Activated CD4-positive, alpha-beta T cell treated with anti-CD3 and anti-CD28 coated beads for 36 hours (primary cell): Measurements from ENCODE around the gene CWH43. TPM values are rescaled to one million over a fixed set of nuclear protein-coding genes. Genes with fewer than 3 reads are reported as not detected.
"Not testable (repeated sequence)": the region's sequence is repeated elsewhere in the genome, so short reads cannot be mapped to it uniquely, and the experiment has no call there.

ENCODE experiments used
- ATAC-seq: fragments of 200-7000 bp; cut with Tn5 transposase; one replicate; pipeline ENCODE4 v1.10.0; 2021; ENCODE audit warnings: mild to moderate bottlenecking, moderate library complexity
- CTCF ChIA-PET: fragments of 350-600 bp; sonication (Branson Sonifier 250); formaldehyde crosslinking; loops from one replicate; lab custom pipeline; 2021; ENCODE audit warnings: antibody characterized with exemption; lab: Charles Lee
- POLR2A ChIA-PET: fragments of 350-600 bp; sonication (Branson Sonifier 250); formaldehyde crosslinking; loops from one replicate; lab custom pipeline; 2021; ENCODE audit warnings: antibody characterized with exemption, inconsistent platforms; lab: Charles Lee
- DNase-seq: peaks from one replicate; pipeline ENCODE4 v3.0.0-alpha.2; 2020
- H3K27ac Mint-ChIP-seq: one replicate; pipeline ENCODE4 v1.8.0; 2021; ENCODE audit warnings: mixed read lengths
- H3K27me3 Mint-ChIP-seq: one replicate; pipeline ENCODE4 v1.8.0; 2021; ENCODE audit warnings: mixed read lengths
- H3K36me3 Mint-ChIP-seq: one replicate; pipeline ENCODE4 v1.8.0; 2021; ENCODE audit warnings: low read depth, mixed read lengths
- H3K4me1 Mint-ChIP-seq: one replicate; pipeline ENCODE4 v1.8.0; 2021; ENCODE audit warnings: mixed read lengths
- H3K4me3 Mint-ChIP-seq: one replicate; pipeline ENCODE4 v1.8.0; 2021; ENCODE audit warnings: mild to moderate bottlenecking, moderate library complexity, mixed read lengths
- H3K9me3 Mint-ChIP-seq: one replicate; pipeline ENCODE4 v1.8.0; 2021; ENCODE audit warnings: low read depth, mixed read lengths
- intact Hi-C, 2 experiments: fragments of 100-400 bp; cut with DNase I in 1 of 2; cut with micrococcal nuclease in 1 of 2; formaldehyde crosslinking; loops; one replicate each; pipeline versions ENCODE4 v1.14.2 to v1.15.1; 2022 to 2024; cut with DNase I, micrococcal nuclease
- total RNA-seq, 2 experiments: library from RNA; stranded (reverse); gene quantifications; one replicate each; pipeline ENCODE4 v1.2.3, GENCODE V29; 2021

Gene CWH43
- total RNA-seq, 2 experiments from 2014 or later = not detected

DNA sequence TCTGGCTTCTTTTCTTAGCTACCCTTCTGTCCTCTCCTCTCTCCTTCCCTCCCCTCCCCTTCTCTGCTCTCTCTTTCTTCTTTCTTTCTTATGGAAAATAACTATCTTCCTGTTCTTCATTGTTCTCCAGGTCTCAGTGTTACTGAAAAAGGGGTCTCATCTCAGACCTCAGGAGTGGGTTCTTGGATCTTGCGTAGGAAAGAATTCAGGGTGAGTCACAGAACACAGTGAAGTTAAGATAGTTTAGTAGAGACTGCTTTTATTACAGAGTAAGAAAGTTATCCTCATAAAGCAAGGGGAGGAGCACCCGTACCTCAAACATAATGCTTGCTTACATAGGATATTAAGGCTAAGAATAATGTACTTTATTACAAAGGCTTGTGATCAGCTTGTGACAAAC lies 31.8 kb upstream of the CWH43 start:
- ChIA-PET CTCF (no interaction called here), POLR2A (interaction anchor here (0.7 kb wide), 1 partner anchor 66 kb away, joined by 7 read pairs; no protein-coding TSS in a partner anchor)
- H3K36me3 Mint-ChIP-seq = no peaks in the 10 kb centered on the region
- H3K27ac Mint-ChIP-seq = no peak overlapping the region
- H3K9me3 Mint-ChIP-seq = peaks cover 3% of the 10 kb centered on the region
- intact Hi-C loops = no loop called here
- no peaks in the 10 kb centered on the region for H3K27me3 Mint-ChIP-seq
- ATAC-seq (no peak), DNase-seq (no peak)
- H3K4me3 Mint-ChIP-seq = no peak overlapping the region
- peaks cover 4% of the 10 kb centered on the region for H3K4me1 Mint-ChIP-seq

- DNase-seq, H3K27me3 Mint-ChIP-seq, H3K27ac Mint-ChIP-seq, H3K4me3 Mint-ChIP-seq, ATAC-seq, H3K36me3 Mint-ChIP-seq, H3K4me1 Mint-ChIP-seq, intact Hi-C loops, H3K9me3 Mint-ChIP-seq, POLR2A ChIA-PET: not testable (repeated sequence)
- CTCF ChIA-PET = interaction anchor here (1.2 to 2.5 kb wide), 3 partner anchors 13 to 379 kb away, joined by 3 to 8 read pairs (median 6); no protein-coding TSS in a partner anchor
These were observed 28.7 kb upstream of the CWH43 start for GRCh38 chr4:48957366-48957765.

GRCh38 chr4:48958582-48958981 lies 27.5 kb upstream of the CWH43 start:
- Mint-ChIP-seq H3K4me1 (peaks cover 4% of the 10 kb centered on the region), H3K36me3 (no peaks in the 10 kb centered on the region), H3K27me3 (no peaks in the 10 kb centered on the region), H3K9me3 (no peaks in the 10 kb centered on the region), H3K4me3 (no peak overlapping the region), H3K27ac (no peak overlapping the region)
- DNase-seq (no peak), ATAC-seq (no peak)
- POLR2A ChIA-PET = no interaction called here
- CTCF ChIA-PET = interaction anchor here (0.6 to 2.5 kb wide), 4 partner anchors 14 to 613 kb away, joined by 4 to 8 read pairs (median 6); no protein-coding TSS in a partner anchor
- intact Hi-C loops = no loop called here

- Mint-ChIP-seq H3K4me3 (no peak overlapping the region), H3K36me3 (no peaks in the 10 kb centered on the region), H3K27ac (no peak overlapping the region), H3K9me3 (no peaks in the 10 kb centered on the region), H3K4me1 (peaks cover 2% of the 10 kb centered on the region), H3K27me3 (no peaks in the 10 kb centered on the region)
- intact Hi-C loops = loop anchor here (5.0 to 10.0 kb wide), 4 partner anchors 129 to 644 kb away; partner anchors contain the start of genes FRYL (in 1 of the 2) and OCIAD1 (in 1 of the 2)
- ATAC-seq = no peak
- ChIA-PET CTCF (interaction anchor here (1.1 to 4.0 kb wide), 6 partner anchors 14 to 383 kb away, joined by 3 to 16 read pairs (median 4); no protein-coding TSS in a partner anchor), POLR2A (no interaction called here)
- no peak for DNase-seq
These were observed 25.0 kb upstream of the CWH43 start for GRCh38 chr4:48960988-48961635.

- H3K4me3 Mint-ChIP-seq = no peak overlapping the region
- H3K27ac Mint-ChIP-seq = no peak overlapping the region
- POLR2A ChIA-PET = interaction anchor here (0.7 kb wide), 1 partner anchor 436 kb away, joined by 9 read pairs; no protein-coding TSS in a partner anchor
- CTCF ChIA-PET = interaction anchor here (0.5 to 4.0 kb wide), 12 partner anchors 16 to 516 kb away, joined by 3 to 16 read pairs (median 4); partner anchors contain the start of gene FRYL
- peaks cover 2% of the 10 kb centered on the region for H3K4me1 Mint-ChIP-seq
- intact Hi-C loops = loop anchor here (1.0 to 10.0 kb wide), 9 partner anchors 54 to 645 kb away; partner anchors contain the start of genes FRYL (in 1 of the 2) and OCIAD1 (in 1 of the 2)
- no peak for ATAC-seq
- no peak for DNase-seq
- H3K36me3 Mint-ChIP-seq = no peaks in the 10 kb centered on the region
- no peaks in the 10 kb centered on the region for H3K9me3 Mint-ChIP-seq
- no peaks in the 10 kb centered on the region for H3K27me3 Mint-ChIP-seq
These were observed 23.4 kb upstream of the CWH43 start for GRCh38 chr4:48962636-48963035.

- Mint-ChIP-seq H3K27ac (no peak overlapping the region), H3K36me3 (no peaks in the 10 kb centered on the region), H3K4me1 (no peaks in the 10 kb centered on the region), H3K27me3 (no peaks in the 10 kb centered on the region), H3K9me3 (no peaks in the 10 kb centered on the region), H3K4me3 (no peak overlapping the region)
- peak; percentile 89 for ATAC-seq
- DNase-seq = peak; percentile 86
- ChIA-PET CTCF (interaction anchor here (0.5 to 4.0 kb wide), 14 partner anchors 16 to 517 kb away, joined by 3 to 16 read pairs (median 4); partner anchors contain the start of gene FRYL), POLR2A (no interaction called here)
- intact Hi-C loops = loop anchor here (1.0 to 10.0 kb wide), 9 partner anchors 54 to 646 kb away; partner anchors contain the start of genes FRYL (in 1 of the 2) and OCIAD1 (in 1 of the 2)
These were observed 22.9 kb upstream of the CWH43 start for GRCh38 chr4:48963042-48963679.

DNA sequence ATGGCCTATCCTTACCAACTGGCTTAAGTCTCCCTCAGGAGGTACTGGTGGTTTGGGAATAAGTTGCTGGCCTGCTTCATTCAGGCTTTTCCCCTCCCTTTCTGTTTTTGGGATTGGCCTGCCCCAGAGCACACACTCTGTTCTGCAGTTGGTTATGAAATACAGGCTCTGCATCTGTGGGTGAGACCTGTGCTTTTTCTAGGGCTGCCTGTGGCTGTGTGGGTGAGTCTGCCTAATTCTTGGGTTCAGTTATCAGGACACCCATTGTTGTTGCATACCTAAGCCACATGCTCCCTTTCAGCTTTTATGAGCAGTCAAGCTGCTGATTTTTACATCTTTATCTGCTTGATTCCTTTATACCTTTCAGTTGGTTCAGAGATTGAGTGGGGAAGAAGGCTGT lies 19.0 kb upstream of the CWH43 start:
- POLR2A ChIA-PET = no interaction called here

DNA sequence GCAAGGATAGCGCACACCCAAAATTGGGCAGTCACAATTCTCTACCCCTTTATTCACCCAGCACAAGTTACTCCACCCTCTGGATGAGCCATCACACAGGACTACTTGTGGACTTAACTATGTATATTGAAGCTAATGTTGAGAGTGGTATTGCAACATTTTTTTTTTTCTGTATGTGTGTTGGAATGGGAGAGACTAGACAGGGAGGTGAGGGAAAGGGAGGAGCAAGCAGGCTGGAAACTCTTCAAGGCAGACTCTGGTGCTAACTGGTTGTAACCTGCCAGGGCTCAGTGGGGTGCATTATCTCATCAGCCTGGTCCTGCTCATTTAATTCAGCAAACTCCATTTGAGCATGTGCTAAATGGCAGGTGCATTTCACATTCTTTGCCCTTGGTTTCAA lies 18.4 kb upstream of the CWH43 start:
- Mint-ChIP-seq H3K27me3 (peaks cover under 1% of the 10 kb centered on the region), H3K27ac (no peak overlapping the region), H3K9me3 (no peaks in the 10 kb centered on the region), H3K4me3 (no peak overlapping the region), H3K4me1 (peaks cover 3% of the 10 kb centered on the region), H3K36me3 (no peaks in the 10 kb centered on the region)
- ChIA-PET POLR2A (no interaction called here), CTCF (interaction anchor here (1.3 kb wide), 1 partner anchor 422 kb away, joined by 3 read pairs; no protein-coding TSS in a partner anchor)
- ATAC-seq (no peak), DNase-seq (no peak)
- intact Hi-C loops = loop anchor here in 1 of 2 experiments (10.0 kb wide), 1 partner anchor 183 kb away; the partner anchor contains the start of gene FRYL

More for the DNA sequence above, 19.0 kb upstream of the CWH43 start:
- H3K9me3 Mint-ChIP-seq = no peaks in the 10 kb centered on the region
- DNase-seq = no peak
- intact Hi-C loops = loop anchor here in 1 of 2 experiments (10.0 kb wide), 1 partner anchor 182 kb away; the partner anchor contains the start of gene FRYL
- H3K4me1 Mint-ChIP-seq = peaks cover 3% of the 10 kb centered on the region
- H3K36me3 Mint-ChIP-seq = no peaks in the 10 kb centered on the region
- CTCF ChIA-PET = no interaction called here
- no peak for ATAC-seq
- no peak overlapping the region for H3K27ac Mint-ChIP-seq
- H3K4me3 Mint-ChIP-seq = no peak overlapping the region
- H3K27me3 Mint-ChIP-seq = no peaks in the 10 kb centered on the region

GRCh38 chr4:48968814-48969213 lies 17.3 kb upstream of the CWH43 start:
- DNase-seq (no peak), ATAC-seq (peak; percentile 12)
- Mint-ChIP-seq H3K9me3 (no peaks in the 10 kb centered on the region), H3K27me3 (peaks cover 3% of the 10 kb centered on the region), H3K27ac (no peak overlapping the region), H3K4me1 (peaks cover 3% of the 10 kb centered on the region), H3K4me3 (no peak overlapping the region), H3K36me3 (no peaks in the 10 kb centered on the region)
- intact Hi-C loops = loop anchor here in 1 of 2 experiments (10.0 kb wide), 1 partner anchor 184 kb away; the partner anchor contains the start of gene FRYL
- ChIA-PET CTCF (interaction anchor here (1.2 to 1.3 kb wide), 2 partner anchors 390 to 424 kb away, joined by 3 to 4 read pairs; no protein-coding TSS in a partner anchor), POLR2A (no interaction called here)

- Mint-ChIP-seq H3K4me1 (peaks cover 3% of the 10 kb centered on the region), H3K27ac (no peak overlapping the region), H3K36me3 (no peaks in the 10 kb centered on the region), H3K27me3 (peaks cover 6% of the 10 kb centered on the region), H3K9me3 (no peaks in the 10 kb centered on the region), H3K4me3 (no peak overlapping the region)
- intact Hi-C loops = no loop called here
- DNase-seq (no peak), ATAC-seq (peak; percentile 58)
- ChIA-PET CTCF (no interaction called here), POLR2A (no interaction called here)
These were observed 15.6 kb upstream of the CWH43 start for GRCh38 chr4:48970471-48970921.
